A673 (cell line): ENCODE results near the gene CDKAL1. TPM values are rescaled to one million over a fixed set of nuclear protein-coding genes. Genes with fewer than 3 reads are reported as not detected.
A peak's percentile ranks its signal among the peaks of the same experiment; 100 is the strongest.

Experiments
- BruUV-seq: library from RNA; stranded (reverse); fragments of 400-500 nt; replicated peaks from 2 replicates; lab custom pipeline; 2021; lab: Mats Ljungman, UMichigan
- CTCF ChIA-PET: fragments of 300-600 bp; sonication (Branson Sonifier 250); formaldehyde crosslinking; loops from one replicate; lab custom pipeline; 2022; ENCODE audit warnings: antibody characterized with exemption; lab: Charles Lee
- POLR2A ChIA-PET: fragments of 300-600 bp; sonication (Branson Sonifier 250); formaldehyde crosslinking; loops from one replicate; lab custom pipeline; 2022; ENCODE audit warnings: antibody characterized with exemption; ENCODE audit not compliant: low non-redundant PET; lab: Charles Lee
- DNase-seq: peaks from one replicate; pipeline ENCODE4 v3.0.0-alpha.2; 2015; ENCODE audit warnings: low spot score
- H3K27ac ChIP-seq: fragments of 200-600 bp; sonication (generic); 2 replicates; pipeline ENCODE4 v1.5.1; 2016; ENCODE audit warnings: mixed run types, low read depth, mild to moderate bottlenecking, mixed read lengths, antibody characterized with exemption, low read length; ENCODE audit not compliant: poor library complexity, severe bottlenecking
- H3K27me3 ChIP-seq: fragments of 200-600 bp; sonication (generic); replicated peaks from 2 replicates; pipeline ENCODE4 v1.6.1; 2017; ENCODE audit warnings: mixed run types, low read depth, mild to moderate bottlenecking, mixed read lengths, antibody characterized with exemption, low read length; ENCODE audit not compliant: insufficient read depth, poor library complexity
- H3K36me3 ChIP-seq: fragments of 200-600 bp; sonication (generic); 2 replicates; pipeline ENCODE4 v1.6.1; 2016; ENCODE audit warnings: mixed run types, mild to moderate bottlenecking, mixed read lengths, antibody characterized with exemption, low read length; ENCODE audit not compliant: insufficient read depth, poor library complexity, severe bottlenecking
- H3K4me1 ChIP-seq: fragments of 200-600 bp; sonication (generic); 2 replicates; pipeline ENCODE4 v1.6.1; 2017; ENCODE audit warnings: mixed run types, mild to moderate bottlenecking, mixed read lengths, antibody characterized with exemption, low read length; ENCODE audit not compliant: insufficient read depth, poor library complexity, severe bottlenecking
- H3K4me3 ChIP-seq: fragments of 200-600 bp; sonication (generic); 2 replicates; pipeline ENCODE4 v1.5.1; 2016; ENCODE audit warnings: low read depth, mixed run types, mild to moderate bottlenecking, mixed read lengths, low read length; ENCODE audit not compliant: poor library complexity, severe bottlenecking
- H3K9me3 ChIP-seq: fragments of 200-600 bp; sonication (generic); 2 replicates; pipeline ENCODE4 v1.6.1; 2016; ENCODE audit warnings: mixed run types, low read depth, mild to moderate bottlenecking, mixed read lengths, antibody characterized with exemption, low read length; ENCODE audit not compliant: poor library complexity, severe bottlenecking
- EZH2 ChIP-seq: fragments of 200-600 bp; sonication (generic); IDR thresholded peaks from 2 replicates; pipeline ENCODE4 v1.6.1; 2017; ENCODE audit warnings: borderline replicate concordance, low read depth, mild to moderate bottlenecking, mixed read lengths, antibody characterized with exemption, low read length; ENCODE audit not compliant: poor library complexity, severe bottlenecking
- intact Hi-C: fragments of 100-400 bp; cut with micrococcal nuclease; formaldehyde crosslinking; loops from one replicate; pipeline ENCODE4 v1.10.0; 2022; ENCODE audit not compliant: unreplicated experiment
- total RNA-seq: library from RNA; stranded (reverse); gene quantifications from 2 replicates; pipeline ENCODE4 v1.2.3, GENCODE V29; 2021
- TF ChIP-seq, protein P1 (sequence below): fragments of 300-800, 200-600 bp; sonication (generic); conservative IDR thresholded peaks from 2 replicates; pipeline ENCODE4 v1.5.1; 2017; ENCODE audit warnings: low read depth, mild to moderate bottlenecking, antibody characterized with exemption, low read length, moderate library complexity, mixed read lengths

CDKAL1 gene
- total RNA-seq, 1 experiment from 2014 or later = 35.5 TPM

DNA sequence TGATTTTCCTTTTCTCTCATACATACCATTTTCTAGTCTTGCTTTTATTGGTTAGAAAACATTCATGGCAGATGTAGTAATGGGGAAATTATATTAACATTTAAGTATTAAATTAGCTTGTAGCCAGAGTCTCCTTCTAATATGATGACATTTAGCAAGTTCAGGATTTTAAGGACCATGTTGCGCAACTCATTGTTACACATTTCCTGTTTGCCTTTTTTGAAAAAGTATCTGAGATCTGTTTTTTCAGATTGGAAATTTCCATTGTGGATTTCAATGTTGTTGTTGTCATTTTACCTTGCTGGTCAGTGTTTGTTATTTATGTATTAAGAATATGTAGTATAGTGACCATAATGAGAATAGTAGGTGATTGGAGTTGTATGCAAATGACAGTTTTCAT lies 38.7 kb downstream of the CDKAL1 start:
- TF ChIP-seq EZH2 = no peak
- ChIA-PET POLR2A (no interaction called here), CTCF (no interaction called here)
- no TSS peak for BruUV-seq
- Histone ChIP-seq H3K9me3 (no peaks in the 10 kb centered on the region), H3K36me3 (no peaks in the 10 kb centered on the region), H3K4me3 (no peak overlapping the region), H3K27ac (peak overlapping the region; percentile 49), H3K4me1 (peaks cover 35% of the 10 kb centered on the region), H3K27me3 (no peaks in the 10 kb centered on the region)
- peak; percentile 83 for DNase-seq
- intact Hi-C loops = loop anchor here (10.0 kb wide), 1 partner anchor 622 kb away; no protein-coding TSS in a partner anchor

DNA sequence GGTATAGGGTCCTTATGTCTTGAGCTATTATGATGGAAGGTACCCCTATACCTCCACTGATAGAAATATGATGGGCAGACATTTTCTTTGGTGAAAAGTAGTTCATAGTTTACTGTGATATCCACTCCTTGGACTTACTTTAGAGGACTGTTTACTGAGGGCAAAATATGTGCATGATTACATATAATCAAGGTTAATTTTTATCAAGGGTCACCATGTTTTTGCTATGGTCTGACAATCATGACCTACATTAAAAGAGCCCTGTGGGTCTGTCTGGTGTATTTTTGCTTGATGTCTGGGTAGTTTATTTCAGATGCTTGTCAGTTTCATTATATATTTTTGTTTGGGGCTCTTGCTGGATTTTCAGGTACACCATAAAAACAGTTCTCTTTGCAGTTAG lies 40.1 kb downstream of the CDKAL1 start:
- H3K27me3 ChIP-seq = no peaks in the 10 kb centered on the region
- intact Hi-C loops = loop anchor here (10.0 kb wide), 1 partner anchor 620 kb away; no protein-coding TSS in a partner anchor
- no TSS peak for BruUV-seq
- H3K36me3 ChIP-seq = no peaks in the 10 kb centered on the region
- ChIA-PET CTCF (no interaction called here), POLR2A (no interaction called here)
- TF ChIP-seq, protein P1, sequence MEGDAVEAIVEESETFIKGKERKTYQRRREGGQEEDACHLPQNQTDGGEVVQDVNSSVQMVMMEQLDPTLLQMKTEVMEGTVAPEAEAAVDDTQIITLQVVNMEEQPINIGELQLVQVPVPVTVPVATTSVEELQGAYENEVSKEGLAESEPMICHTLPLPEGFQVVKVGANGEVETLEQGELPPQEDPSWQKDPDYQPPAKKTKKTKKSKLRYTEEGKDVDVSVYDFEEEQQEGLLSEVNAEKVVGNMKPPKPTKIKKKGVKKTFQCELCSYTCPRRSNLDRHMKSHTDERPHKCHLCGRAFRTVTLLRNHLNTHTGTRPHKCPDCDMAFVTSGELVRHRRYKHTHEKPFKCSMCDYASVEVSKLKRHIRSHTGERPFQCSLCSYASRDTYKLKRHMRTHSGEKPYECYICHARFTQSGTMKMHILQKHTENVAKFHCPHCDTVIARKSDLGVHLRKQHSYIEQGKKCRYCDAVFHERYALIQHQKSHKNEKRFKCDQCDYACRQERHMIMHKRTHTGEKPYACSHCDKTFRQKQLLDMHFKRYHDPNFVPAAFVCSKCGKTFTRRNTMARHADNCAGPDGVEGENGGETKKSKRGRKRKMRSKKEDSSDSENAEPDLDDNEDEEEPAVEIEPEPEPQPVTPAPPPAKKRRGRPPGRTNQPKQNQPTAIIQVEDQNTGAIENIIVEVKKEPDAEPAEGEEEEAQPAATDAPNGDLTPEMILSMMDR = no peak
- TF ChIP-seq EZH2 = no peak
- no peak overlapping the region for H3K4me3 ChIP-seq
- no peak for DNase-seq
- H3K9me3 ChIP-seq = no peaks in the 10 kb centered on the region
- peaks cover 28% of the 10 kb centered on the region for H3K4me1 ChIP-seq
- no peak overlapping the region for H3K27ac ChIP-seq

DNA sequence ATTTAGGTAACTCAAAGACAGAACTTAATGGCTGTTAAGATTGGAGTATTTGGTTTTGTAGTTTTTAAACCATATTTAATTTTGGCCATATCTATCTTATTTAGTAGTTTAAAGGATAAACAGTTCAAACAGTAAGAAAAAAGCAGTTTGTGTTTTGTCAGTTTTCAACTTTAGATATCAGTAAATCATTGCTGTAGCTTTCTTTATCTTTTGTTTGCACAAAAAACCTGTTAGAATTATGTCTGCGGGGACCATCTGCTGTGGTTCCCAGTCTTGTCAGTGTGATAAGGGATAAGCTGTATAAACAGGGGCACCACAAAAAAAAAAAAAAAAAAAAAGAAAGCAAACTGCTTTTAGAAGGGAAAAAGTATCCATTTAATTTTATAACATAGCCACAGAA lies 40.9 kb downstream of the CDKAL1 start:
- no peaks in the 10 kb centered on the region for H3K36me3 ChIP-seq
- no peak overlapping the region for H3K27ac ChIP-seq
- H3K9me3 ChIP-seq = no peaks in the 10 kb centered on the region
- DNase-seq = no peak
- intact Hi-C loops = loop anchor here (10.0 kb wide), 1 partner anchor 620 kb away; no protein-coding TSS in a partner anchor
- POLR2A ChIA-PET = no interaction called here
- H3K4me3 ChIP-seq = no peak overlapping the region
- BruUV-seq = no TSS peak
- TF ChIP-seq, protein P1 = no peak
- TF ChIP-seq EZH2 = no peak
- peaks cover 26% of the 10 kb centered on the region for H3K4me1 ChIP-seq
- CTCF ChIA-PET = no interaction called here
- no peaks in the 10 kb centered on the region for H3K27me3 ChIP-seq
